GM20000 (cell line): ENCODE measurements around the gene C6orf141.

Source experiments
- DNase-seq: peaks from one replicate; pipeline ENCODE4 v3.0.0; 2012; ENCODE audit warnings: low spot score
- TF ChIP-seq, protein P1 (sequence below): IDR thresholded peaks from 2 replicates; pipeline ENCODE4 v1.5.1; 2012; ENCODE audit warnings: mild to moderate bottlenecking, control low read depth; ENCODE audit errors: extremely low read depth, missing control alignments

Gene C6orf141

DNA sequence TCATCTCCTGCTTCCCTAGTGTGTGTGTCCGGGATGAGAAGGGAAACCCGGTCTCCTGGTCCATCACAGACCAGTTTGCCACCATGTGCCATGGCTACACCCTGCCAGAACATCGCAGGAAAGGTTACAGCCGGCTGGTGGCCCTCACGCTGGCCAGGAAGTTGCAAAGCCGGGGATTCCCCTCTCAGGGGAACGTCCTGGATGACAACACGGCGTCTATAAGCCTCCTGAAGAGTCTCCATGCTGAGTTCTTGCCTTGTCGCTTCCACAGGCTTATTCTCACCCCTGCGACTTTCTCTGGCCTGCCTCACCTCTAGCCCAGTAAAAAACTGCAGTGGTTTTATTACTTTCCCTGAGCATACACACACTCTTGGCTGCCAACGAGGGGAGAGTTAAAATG, 23.9 kb upstream of the C6orf141 start:
- DNase-seq: no peak
- TF ChIP-seq, protein P1, sequence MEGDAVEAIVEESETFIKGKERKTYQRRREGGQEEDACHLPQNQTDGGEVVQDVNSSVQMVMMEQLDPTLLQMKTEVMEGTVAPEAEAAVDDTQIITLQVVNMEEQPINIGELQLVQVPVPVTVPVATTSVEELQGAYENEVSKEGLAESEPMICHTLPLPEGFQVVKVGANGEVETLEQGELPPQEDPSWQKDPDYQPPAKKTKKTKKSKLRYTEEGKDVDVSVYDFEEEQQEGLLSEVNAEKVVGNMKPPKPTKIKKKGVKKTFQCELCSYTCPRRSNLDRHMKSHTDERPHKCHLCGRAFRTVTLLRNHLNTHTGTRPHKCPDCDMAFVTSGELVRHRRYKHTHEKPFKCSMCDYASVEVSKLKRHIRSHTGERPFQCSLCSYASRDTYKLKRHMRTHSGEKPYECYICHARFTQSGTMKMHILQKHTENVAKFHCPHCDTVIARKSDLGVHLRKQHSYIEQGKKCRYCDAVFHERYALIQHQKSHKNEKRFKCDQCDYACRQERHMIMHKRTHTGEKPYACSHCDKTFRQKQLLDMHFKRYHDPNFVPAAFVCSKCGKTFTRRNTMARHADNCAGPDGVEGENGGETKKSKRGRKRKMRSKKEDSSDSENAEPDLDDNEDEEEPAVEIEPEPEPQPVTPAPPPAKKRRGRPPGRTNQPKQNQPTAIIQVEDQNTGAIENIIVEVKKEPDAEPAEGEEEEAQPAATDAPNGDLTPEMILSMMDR: no peak

DNA sequence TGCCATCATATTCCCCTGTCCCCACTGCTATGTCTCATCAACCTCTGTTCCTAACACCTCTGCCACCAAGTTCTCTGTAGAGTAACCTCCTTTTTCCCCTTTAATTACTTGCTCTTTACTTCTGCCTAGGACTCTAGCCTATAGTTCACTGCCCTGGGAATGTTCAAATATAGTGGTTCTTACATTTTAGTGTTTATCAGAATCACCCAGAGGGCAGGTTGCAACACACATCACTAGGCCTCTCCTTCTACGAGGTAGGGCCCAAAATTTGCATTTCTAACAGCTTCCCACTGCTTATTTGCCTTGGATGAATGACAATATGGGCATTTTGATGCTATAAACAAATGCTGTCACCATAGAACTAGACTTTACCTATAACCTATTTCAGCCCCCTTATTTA, 23.1 kb upstream of the C6orf141 start:
- TF ChIP-seq, protein P1: no peak
- DNase-seq: no peak

DNA sequence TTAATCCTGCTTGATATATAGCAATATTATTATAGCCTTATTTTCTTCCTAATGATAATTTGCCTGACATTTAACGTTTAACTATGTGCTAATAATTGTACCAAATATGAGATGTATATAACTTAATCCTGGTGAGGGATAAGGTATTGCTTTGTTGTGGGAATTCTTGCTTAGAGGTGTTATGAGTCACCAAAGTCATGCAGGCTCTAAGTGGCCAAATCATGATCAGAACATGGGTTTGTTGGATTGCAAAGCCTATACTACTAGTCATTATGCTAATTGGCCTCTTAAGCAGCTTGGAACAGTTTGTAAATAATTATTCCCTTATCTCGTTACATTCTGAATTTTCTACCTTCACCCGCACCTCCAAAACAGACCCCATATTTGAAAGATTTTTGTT, 21.9 kb upstream of the C6orf141 start:
- TF ChIP-seq, protein P1: no peak
- no peak for DNase-seq

DNA sequence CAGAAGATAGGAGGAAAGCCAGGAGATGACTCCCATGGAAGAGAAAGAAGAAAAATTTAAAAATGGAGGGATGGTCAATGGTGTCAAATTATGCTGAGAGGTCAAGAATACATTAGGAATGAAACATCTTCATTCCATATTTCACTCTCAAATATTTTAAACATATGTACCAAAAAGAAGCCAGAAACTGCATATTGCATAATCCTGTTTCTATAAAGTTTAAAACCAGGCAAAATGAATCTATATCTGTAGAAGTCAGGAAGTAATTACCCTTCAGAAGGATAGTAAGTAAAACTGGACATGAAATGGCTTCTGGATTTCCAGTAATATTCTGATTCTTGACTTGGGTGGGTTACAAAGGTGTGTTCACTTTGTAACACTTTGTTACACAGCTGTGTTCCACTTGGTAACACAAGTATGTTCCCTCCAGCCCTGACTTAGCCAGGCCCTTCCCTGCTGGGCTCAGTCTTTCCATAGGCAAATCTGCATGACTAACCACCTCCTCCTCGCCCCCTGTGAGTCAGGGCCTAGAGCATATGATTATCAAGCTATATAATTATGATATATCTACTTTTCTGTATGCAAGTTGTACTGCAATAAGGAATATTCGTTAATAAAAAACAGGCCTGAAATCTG, 20.2 kb upstream of the C6orf141 start:
- no peak for DNase-seq
- TF ChIP-seq, protein P1: no peak

DNA sequence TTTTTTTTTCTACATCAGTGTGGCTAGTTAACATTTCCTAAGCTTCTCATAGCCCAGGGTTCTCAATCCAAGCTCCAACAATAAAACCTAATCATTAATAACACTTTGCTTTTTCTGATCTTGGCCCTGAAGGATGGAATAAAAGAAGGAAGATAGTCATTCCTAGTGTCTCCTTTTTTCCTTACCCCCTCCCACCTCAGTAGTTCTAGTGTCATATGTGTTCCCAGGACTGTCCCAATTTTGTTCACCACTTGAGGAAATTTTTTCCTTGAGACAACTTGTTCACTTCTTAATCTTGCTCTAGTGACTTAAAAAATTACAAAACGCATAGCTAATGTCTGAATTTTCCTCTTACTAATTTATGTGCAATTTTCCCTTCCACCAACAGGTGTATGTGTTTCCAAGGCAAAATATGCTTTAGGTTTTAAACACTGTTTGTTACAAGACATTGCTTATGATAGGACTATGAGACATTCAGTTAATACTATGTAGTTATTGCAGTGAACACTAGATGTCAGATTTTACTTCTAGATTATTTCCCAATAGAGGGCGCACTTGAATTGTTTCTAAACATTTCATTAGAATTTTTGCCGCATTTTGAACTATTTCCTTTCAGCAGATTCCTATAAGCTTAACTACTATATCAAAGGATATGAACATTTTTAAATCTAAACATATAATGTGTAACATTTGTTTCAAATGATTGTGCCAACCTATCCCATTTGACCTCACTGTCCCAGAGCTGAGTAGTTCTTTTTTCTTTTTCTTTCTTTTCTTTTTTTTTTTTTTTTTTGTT, 18.5 kb upstream of the C6orf141 start:
- TF ChIP-seq, protein P1: peak; percentile 61
- DNase-seq: peak; percentile 38

DNA sequence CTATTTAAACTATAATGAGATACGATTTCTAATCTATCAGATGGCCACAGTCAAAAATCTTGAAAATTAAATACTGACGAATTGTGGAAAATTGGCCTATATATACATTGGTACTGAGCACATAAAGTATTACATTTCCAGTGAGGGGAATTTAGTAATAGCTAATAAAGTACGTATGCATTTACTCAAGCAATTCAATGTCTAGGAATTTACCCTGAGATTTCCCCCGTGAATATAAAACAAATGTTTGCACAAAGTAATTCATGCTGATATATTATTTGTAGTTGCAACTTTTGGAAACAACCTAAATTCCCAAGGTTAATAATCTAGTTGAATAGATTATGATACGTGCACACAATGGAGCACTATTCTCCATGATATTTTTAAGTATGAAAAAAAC, 14.7 kb upstream of the C6orf141 start:
- TF ChIP-seq, protein P1: no peak
- no peak for DNase-seq

DNA sequence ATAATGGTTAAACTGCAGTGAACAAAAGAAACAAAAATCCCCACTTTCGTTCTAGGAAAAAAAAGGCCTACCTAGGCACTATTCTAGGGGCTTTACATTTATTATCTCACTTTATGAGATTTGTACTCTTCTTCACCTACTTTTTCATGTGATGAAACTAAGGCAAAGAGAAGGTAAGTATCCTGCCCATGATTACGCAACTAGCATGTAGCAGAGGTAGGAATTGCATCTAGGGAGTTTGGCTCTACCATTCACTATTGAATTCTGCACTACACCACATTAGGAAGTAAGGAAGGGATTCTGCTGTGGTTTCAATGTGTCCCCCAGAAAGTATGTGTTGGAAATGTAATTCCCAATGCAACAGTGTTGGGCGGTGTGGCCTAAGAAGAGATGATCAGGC, 11.4 kb upstream of the C6orf141 start:
- DNase-seq: no peak
- TF ChIP-seq, protein P1: no peak
